H7 (cell line): ENCODE data around the gene FREY1. TPM values are rescaled to one million over a fixed set of nuclear protein-coding genes. Genes with fewer than 3 reads are reported as not detected.

ENCODE experiments used
- DNase-seq: peaks from one replicate; pipeline ENCODE4 v3.0.0; 2012
- H3K27me3 ChIP-seq: 2 replicates; pipeline ENCODE4 v1.6.0; 2011; ENCODE audit warnings: mild to moderate bottlenecking, low read length; ENCODE audit not compliant: control insufficient read depth, insufficient read depth
- H3K36me3 ChIP-seq: replicated peaks from 2 replicates; pipeline ENCODE4 v1.5.1; 2011; ENCODE audit warnings: low read length; ENCODE audit not compliant: control insufficient read depth, insufficient read depth
- H3K4me3 ChIP-seq: 2 replicates; pipeline ENCODE4 v1.5.1; 2011; ENCODE audit warnings: low read depth, mild to moderate bottlenecking, control low read depth, low read length, moderate library complexity; ENCODE audit not compliant: insufficient read depth
- total RNA-seq: library from RNA; depleted of rRNA; stranded (reverse); fragments of >200 nt; shearing (Covaris generic); gene quantifications from 2 replicates; pipeline ENCODE4 v1.2.3, GENCODE V29; 2014

The FREY1 gene
- total RNA-seq, 1 experiment from 2014 or later, result 0.35 TPM

GRCh38 chr11:45933131-45933831 is 26.2 kb upstream of the FREY1 start:
- Histone ChIP-seq H3K4me3 (no peak overlapping the region), H3K27me3 (no peaks in the 10 kb centered on the region), H3K36me3 (peaks cover 11% of the 10 kb centered on the region)
- DNase-seq, result peak; percentile 31

- Histone ChIP-seq H3K27me3 (no peaks in the 10 kb centered on the region), H3K36me3 (peaks cover 11% of the 10 kb centered on the region), H3K4me3 (no peak overlapping the region)
- DNase-seq, result no peak
Measured at GRCh38 chr11:45932217-45932616, 25.1 kb upstream of the FREY1 start.

- Histone ChIP-seq H3K4me3 (no peak overlapping the region), H3K27me3 (no peaks in the 10 kb centered on the region), H3K36me3 (peaks cover 14% of the 10 kb centered on the region)
- peak; percentile 39 for DNase-seq
Measured at GRCh38 chr11:45931739-45932138, 24.7 kb upstream of the FREY1 start.

- DNase-seq, result no peak
- Histone ChIP-seq H3K36me3 (peaks cover 16% of the 10 kb centered on the region), H3K27me3 (no peaks in the 10 kb centered on the region), H3K4me3 (no peak overlapping the region)
Measured at GRCh38 chr11:45930951-45931570, 24.0 kb upstream of the FREY1 start.

GRCh38 chr11:45930031-45930794 is 23.1 kb upstream of the FREY1 start:
- peak; percentile 66 for DNase-seq
- H3K27me3 ChIP-seq, result no peaks in the 10 kb centered on the region
- peaks cover 16% of the 10 kb centered on the region for H3K36me3 ChIP-seq
- no peak overlapping the region for H3K4me3 ChIP-seq

GRCh38 chr11:45929486-45930030 is 22.5 kb upstream of the FREY1 start:
- peak; percentile 66 for DNase-seq

GRCh38 chr11:45928535-45929215 is 21.6 kb upstream of the FREY1 start:
- peaks cover 8% of the 10 kb centered on the region for H3K36me3 ChIP-seq
- H3K4me3 ChIP-seq, result no peak overlapping the region
- H3K27me3 ChIP-seq, result no peaks in the 10 kb centered on the region; the same call in 1 of the 2 replicates
- DNase-seq, result peak; percentile 49

More at GRCh38 chr11:45929486-45930030, 22.5 kb upstream of the FREY1 start:
- no peak overlapping the region for H3K4me3 ChIP-seq
- H3K36me3 ChIP-seq, result peaks cover 10% of the 10 kb centered on the region
- H3K27me3 ChIP-seq, result no peaks in the 10 kb centered on the region

GRCh38 chr11:45927684-45928413 is 20.8 kb upstream of the FREY1 start:
- Histone ChIP-seq H3K36me3 (peaks cover 6% of the 10 kb centered on the region), H3K27me3 (peaks cover 5% of the 10 kb centered on the region; the same call in 1 of the 2 replicates), H3K4me3 (no peak overlapping the region)
- DNase-seq, result peak; percentile 60

- Histone ChIP-seq H3K4me3 (no peak overlapping the region), H3K36me3 (peaks cover 6% of the 10 kb centered on the region), H3K27me3 (peaks cover 6% of the 10 kb centered on the region)
- peak; percentile 49 for DNase-seq
Measured at GRCh38 chr11:45927332-45927683, 20.2 kb upstream of the FREY1 start.

GRCh38 chr11:45926536-45927331 is 19.7 kb upstream of the FREY1 start:
- H3K36me3 ChIP-seq, result peaks cover 6% of the 10 kb centered on the region
- H3K4me3 ChIP-seq, result no peak overlapping the region
- peak; percentile 41 for DNase-seq
- peaks cover 8% of the 10 kb centered on the region for H3K27me3 ChIP-seq

- peaks cover 12% of the 10 kb centered on the region for H3K27me3 ChIP-seq
- peaks cover 5% of the 10 kb centered on the region for H3K36me3 ChIP-seq
- no peak for DNase-seq
- H3K4me3 ChIP-seq, result no peak overlapping the region
Measured at GRCh38 chr11:45926001-45926401, 18.9 kb upstream of the FREY1 start.

GRCh38 chr11:45925550-45925949 is 18.5 kb upstream of the FREY1 start:
- DNase-seq, result no peak
- Histone ChIP-seq H3K27me3 (peaks cover 13% of the 10 kb centered on the region), H3K4me3 (no peak overlapping the region), H3K36me3 (peaks cover 5% of the 10 kb centered on the region)

- DNase-seq, result peak; percentile 34
- H3K27me3 ChIP-seq, result peaks cover 13% of the 10 kb centered on the region
- no peak overlapping the region for H3K4me3 ChIP-seq
- peaks cover 5% of the 10 kb centered on the region for H3K36me3 ChIP-seq
Measured at GRCh38 chr11:45924927-45925326, 17.9 kb upstream of the FREY1 start.
